ENCODE results near the gene ATXN1L. TPM values are rescaled to one million over a fixed set of nuclear protein-coding genes. Genes with fewer than 3 reads are reported as not detected.
"Not testable (repeated sequence)": the region's sequence is repeated elsewhere in the genome, so short reads cannot be mapped to it uniquely, and the experiment has no call there.

The ATXN1L gene
- total RNA-seq, 2 donors from 2014 or later: 16.8 to 21.4 TPM

DNA sequence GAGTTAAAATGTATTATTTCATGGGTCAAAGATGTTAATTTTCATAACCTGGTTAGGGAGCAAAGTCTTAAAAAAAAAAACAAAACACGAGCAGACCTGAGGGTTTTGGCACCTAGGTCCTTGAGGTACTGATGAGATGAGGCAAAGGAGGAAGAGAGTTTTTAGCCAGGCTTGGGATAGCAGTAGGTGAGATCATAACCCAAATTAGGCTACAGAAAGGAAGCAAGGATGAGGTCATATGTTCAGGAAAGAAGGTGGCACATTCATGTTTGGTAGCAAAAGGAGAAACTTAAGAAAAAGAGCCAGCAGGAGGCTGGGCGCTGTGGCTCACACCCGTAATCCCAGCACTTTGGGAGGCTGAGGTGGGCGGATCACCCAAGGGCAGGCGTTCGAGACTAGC lies 2.8 kb downstream of the ATXN1L start:
- DNase-seq: no peak
- intact Hi-C loops (cut with DNase I): loop anchor here in 1 of 2 donors (5.0 kb wide), 1 partner anchor 41 kb away; the partner anchor contains the start of gene AP1G1
- no peak for ATAC-seq

DNA sequence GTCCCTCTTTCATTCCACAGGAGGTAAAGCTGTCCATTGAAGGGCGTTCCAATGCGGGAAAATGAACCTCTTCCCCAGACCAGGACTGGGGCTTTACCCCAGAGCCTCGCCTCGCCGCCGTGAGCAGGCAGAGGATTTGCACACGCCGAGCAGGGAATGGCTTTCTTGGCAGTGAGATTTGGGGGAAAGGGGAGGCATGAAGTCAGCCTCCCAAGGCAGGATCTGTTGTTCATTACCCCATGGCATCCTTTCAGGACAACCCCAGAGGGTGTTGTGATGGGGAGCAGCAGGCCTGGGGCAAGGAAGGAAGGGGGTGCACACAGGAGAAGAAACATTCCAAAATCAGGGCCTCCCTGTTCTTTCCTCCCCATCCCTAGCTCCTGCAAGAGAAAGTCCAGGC lies 6.0 kb downstream of the ATXN1L start:
- DNase-seq (no peak), ATAC-seq (peak in 1 of 2 donors; percentile 56)
- intact Hi-C loops (cut with DNase I): no loop called here

DNA sequence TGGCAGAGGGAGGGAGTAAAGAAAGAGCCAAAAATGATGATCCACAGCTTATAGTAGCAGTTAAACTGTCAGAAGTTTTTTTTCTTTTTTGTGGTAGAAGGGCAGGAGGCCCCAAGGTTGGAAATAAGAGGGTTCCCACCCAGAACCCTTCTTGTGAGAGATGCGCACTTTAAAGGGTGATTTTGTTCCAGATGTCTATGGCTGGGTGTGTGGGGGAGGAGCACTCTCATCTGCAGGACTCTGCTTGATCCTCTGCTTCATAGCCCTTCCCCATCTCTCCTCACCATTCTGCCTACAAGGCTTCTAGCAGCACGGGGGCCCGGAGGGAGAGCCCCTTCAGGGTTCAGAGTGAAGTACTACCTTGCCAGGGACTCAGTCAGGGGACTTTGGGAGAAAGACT lies 6.4 kb downstream of the ATXN1L start:
- DNase-seq: no peak
- intact Hi-C loops (cut with DNase I): no loop called here
- no peak for ATAC-seq

DNA sequence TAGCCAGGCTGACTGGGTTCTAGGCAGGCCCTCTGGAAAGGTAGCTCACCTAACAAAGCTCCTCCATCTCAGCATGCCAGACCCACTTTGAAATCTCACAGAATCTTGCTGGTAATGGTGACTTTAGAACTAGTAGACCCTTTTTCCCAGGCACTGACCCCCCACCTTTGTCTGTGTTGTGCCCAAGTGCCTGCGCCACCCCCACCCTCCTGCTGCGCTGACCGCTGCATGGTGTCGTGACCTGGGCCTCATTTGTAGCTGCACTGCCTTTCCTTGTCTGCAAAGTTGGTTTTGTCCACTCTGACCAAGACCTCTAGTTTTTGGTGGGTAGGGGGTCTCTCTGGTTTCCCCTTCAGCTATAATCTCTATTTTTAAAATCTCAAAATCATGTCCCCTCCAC lies 6.8 kb downstream of the ATXN1L start:
- DNase-seq (no peak), ATAC-seq (no peak)
- intact Hi-C loops (cut with DNase I): no loop called here

DNA sequence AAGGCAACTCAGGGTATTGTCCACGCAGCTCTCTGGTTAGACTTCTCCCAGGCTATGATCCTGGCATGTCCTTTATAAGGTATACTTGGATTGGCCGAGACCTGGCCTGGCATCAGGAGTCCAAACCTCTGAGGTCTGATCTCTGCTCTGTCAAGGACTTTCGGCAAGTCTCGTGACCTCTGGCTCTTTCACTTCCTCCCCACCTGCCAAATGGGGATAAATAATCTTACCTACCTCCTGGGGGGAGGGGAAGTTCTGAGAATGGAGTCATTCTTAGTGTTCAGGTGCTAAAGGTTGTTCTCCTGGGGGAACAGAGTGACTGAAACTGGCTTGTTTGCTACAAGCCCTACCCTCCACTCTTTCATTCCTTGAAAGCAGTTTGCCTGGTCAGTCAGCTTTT lies 7.6 kb downstream of the ATXN1L start:
- intact Hi-C loops (cut with DNase I): no loop called here
- no peak for DNase-seq
- ATAC-seq: no peak

DNA sequence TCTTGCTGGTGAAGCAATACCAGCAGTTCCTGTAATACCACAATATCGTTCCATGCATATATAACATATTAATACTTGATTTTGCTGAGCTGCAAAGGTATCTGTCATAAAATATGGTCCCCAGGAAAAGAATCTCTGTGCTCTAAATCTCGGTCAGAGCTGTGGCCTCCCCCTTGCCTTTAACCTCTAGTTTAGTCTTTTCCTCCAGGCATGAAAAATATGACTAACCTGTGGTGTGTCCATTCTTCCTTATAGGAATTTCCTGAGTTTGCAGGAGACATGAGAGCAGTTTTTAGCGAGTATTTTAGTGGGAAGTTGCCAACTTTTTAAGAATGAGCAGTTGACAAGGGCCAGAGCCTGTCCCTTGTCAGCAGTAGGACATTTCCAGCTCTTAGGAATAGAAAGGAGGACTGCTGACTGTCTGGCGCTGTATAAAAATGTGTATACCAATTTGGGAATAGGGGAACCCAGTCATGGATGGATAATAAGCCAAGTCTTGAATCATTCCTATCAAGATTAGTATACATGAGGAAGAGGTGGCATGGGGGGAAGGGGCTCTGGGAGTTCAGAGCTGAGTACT lies 8.7 kb downstream of the ATXN1L start:
- DNase-seq: no peak
- ATAC-seq: peak in 1 of 2 donors; percentile 7
- intact Hi-C loops (cut with DNase I): no loop called here

DNA sequence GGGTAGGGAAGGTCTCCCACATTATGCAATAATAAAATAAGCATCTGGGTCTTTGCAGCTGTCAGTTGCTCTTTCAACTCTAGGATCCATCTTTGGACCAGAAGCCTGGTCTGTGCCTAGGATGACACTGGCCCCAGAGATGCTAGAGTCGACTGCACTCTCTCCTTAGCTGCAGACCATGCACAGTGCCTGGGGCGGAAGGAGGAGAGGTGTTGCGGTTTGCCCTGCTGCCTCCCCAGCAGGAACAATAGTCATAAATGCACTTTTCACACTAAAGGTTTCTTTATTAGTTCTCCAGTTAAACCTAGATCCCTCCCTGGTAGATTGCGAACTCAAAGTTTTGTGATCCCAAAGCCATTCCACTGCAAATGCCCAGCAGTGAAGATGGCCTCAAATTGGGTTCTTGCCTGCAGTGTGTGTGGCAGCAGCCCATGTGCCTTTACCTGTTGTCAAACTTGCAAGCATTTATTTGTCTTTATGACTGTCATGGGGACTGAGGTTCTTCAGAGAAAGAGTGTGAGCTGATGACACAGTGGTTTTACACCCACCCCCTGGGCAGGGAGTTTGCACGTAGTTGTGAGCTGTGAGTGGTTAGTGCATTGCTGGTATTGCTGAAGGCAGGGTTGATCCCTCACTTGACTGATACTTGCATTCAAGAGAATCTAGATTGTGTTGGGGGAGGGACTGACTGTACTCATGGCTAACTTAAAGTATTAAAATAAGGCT lies 10.3 kb downstream of the ATXN1L start:
- DNase-seq (no peak), ATAC-seq (peak in 1 of 2 donors; percentile 11)
- intact Hi-C loops (cut with DNase I): no loop called here

DNA sequence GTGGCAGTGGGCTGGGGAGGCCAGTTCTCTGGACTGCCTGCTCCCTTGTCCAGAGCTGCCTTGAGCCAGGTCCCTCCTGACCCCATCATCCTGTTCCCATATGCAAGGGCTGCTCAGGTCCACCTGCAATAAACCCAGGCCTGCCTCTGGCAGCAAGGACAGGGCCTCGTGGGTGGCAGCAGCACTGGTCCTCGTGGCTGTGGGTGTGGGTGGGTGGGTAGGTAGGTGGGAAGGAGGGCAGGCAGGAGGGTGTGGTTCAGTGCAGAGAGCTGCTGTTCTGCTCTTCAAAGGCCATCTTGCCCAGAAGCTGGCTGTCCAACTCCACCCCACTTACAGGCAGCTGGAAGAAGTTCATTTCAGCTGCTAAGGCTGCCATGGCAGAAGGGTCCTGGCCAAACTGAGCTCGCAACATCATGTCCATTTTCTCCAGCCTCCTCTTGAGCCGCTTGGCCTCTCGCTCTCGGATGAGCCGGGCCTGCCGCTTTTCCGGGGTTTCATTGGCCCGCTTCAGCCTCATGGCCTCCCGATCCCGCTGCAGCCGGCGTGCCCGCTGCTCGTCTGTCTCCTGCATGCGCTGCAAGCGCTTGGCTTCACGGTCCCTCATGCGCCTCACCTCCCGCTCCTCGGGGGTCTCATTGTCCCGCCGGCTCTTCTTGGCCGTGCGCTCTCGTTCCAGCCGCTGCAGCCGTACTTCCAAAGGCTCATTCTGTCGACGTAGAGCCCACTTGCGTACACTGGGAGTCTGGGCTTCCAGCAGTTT lies 14.2 kb downstream of the ATXN1L start:
- ATAC-seq: no peak
- DNase-seq: no peak
- intact Hi-C loops (cut with DNase I): no loop called here

DNA sequence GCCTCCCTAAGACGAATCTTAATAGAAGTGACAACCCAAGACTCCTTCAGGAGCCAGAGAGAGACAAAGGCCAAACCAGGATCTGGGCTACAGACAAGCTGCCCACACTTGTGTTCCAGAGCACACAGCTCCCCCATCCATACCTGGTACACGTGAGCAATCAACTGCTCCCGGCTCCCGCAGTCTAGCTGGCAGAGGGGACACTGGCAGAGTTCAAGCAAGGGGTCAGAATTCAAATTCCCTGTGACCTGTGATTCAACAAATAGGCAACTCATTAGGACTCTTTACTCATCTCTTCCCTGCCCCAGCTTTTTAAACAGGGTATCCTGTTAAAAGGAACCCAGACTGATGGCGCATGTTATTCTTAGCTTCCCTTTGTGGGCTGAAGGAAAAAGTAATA lies 18.2 kb downstream of the ATXN1L start:
- intact Hi-C loops (cut with DNase I): no loop called here
- ATAC-seq: no peak
- DNase-seq: no peak

DNA sequence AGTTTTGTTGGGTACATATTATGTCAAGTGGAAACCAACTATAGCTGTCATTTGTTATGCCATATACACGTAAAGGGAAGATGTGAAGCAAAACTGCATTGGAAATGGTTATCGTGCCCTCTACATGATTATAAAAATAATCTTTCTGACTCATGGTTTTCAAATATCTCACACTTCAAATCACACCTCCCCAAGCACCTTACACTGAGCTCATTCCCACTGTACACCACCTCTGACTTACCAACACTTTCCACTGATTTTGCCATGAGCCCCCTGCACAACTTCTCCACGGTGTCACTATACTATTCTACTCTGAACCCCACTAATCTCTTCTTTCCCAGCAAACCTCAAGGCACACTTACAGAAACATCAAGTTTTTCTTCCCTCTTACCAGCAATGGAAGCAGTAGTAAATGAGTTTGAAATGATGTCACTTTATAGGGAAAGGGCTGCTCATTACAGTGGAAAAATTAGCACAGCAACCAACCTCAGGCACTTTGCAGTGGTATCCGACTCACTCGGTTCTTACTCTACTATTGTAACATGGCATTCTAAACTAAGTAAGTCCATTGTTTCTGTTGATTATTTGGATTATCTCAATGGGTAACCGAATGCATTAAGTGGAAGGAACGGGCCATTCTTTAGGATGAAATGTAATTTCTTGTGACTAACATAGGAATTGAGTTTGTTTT lies 19.5 kb downstream of the ATXN1L start:
- no peak for DNase-seq
- intact Hi-C loops (cut with DNase I): no loop called here
- peak; percentile 47 to 64 for ATAC-seq

DNA sequence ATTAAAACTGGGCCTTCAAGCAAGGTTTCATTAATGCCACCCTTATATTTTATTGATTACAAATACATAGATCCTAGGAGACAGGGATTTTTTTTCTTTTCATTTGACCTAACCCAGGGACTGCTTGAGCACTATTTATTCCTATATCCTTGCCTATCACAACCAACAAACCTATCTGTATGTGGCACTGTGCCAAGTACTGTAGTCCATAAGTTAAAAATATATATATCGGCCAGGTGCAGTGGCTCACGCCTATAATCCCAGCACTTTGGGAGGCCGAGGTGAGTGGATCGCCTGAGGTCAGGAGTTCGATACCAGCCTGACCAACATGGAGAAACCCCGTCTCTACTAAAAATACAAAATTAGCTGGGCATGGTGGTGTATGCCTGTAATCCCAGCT lies 21.4 kb downstream of the ATXN1L start:
- ATAC-seq; intact Hi-C loops (cut with DNase I); DNase-seq: not testable (repeated sequence)

DNA sequence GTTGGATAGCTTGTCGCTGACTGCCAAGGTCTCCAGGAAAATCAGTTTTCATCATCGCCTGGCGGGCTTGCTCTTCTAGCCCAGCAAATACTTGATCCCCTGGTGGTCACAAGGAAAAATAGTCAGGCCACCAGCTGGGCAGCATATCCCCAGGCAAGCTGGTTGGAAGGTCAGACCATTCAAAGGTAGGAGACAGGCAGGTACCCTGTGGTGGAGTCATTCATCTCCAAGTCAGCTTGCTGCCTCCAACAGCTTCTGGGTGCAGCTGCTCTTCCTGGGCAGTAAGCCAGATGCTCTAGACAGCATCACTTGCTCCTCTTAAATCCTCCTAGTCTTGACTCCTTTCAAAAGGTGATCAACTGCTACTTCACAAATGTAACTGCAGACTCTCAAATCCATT lies 22.2 kb downstream of the ATXN1L start:
- intact Hi-C loops (cut with DNase I): no loop called here

DNA sequence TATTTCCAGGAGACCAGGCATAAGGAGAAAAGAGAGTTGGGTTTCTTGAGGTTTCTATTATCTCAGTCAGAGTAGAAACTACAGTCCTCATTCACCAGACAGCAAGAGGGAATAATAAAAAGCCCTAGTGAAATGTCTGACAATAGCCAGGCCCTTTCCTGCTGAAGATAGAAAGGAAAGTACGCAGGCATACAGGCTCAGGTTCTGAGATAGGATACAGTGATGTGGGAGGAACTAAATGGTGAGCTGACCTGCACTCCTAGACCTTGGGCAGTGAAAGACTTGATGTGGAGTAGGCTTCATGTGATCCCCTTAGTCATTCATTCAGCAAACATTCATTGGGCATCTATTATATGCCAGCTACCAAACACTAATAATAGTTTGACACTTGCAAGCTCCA lies 23.3 kb downstream of the ATXN1L start:
- ATAC-seq (no peak), DNase-seq (no peak)
- intact Hi-C loops (cut with DNase I): no loop called here

More for the DNA sequence above, 22.2 kb downstream of the ATXN1L start:
- ATAC-seq: no peak
- DNase-seq: no peak

DNA sequence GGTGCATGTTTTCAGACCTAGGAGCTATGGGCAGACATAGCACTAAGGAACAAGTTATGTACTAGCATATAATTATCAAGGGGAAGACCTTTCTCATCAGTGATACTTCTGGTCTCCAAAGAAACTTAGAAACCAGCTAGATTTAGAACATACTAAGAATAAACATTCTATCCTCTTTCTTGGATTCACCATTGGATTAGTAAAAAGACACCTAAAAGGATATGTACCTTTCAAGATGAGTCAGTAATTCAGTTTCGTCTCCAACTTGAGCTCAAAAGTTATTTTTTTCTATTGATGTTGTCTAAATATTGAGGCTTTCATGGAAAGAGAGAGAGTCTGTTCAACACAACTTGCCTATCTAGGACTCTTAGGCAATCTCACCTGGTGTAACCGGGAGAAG lies 25.0 kb downstream of the ATXN1L start:
- no peak for DNase-seq
- ATAC-seq: no peak
- intact Hi-C loops (cut with DNase I): no loop called here

DNA sequence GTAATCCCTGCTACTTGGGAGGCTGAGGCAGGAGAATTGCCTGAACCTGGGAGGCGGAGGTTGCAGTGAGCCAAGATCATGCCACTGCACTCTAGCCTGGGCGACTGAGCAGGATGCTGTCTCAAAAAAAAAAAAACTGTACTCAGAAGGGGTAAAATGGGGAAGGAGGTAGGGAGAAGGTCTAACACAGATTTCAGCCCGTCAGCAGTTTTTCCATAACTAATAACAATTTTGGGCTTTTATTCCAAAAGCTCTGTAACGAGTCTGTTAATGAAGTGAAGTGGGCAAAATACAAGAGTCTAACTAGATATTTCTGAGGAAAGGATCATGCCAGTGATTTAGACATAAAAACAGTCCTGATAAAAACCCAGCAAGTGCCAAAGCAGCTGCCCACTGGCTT lies 27.4 kb downstream of the ATXN1L start:
- DNase-seq (no peak), ATAC-seq (no peak)
- intact Hi-C loops (cut with DNase I): no loop called here

DNA sequence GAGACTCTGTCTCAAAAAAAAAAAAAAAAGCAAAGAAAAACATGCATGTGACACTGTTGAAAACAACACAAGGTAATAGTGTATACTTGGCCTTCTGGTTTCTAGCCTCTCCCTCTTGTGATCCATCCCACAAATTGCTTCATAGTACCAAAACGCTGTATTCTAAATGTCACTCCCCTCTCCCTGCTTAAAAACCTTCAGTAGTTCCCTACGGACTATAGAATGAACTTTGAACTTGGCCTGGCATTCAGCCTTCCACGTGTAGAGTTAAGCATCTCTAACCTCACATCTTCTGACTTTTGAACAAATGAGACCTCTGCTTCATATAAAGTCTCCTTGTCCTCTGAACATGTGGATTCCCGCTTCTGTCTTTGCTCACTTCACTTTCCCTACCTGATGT lies 33.1 kb downstream of the ATXN1L start:
- ATAC-seq: no peak
- intact Hi-C loops (cut with DNase I): no loop called here

DNA sequence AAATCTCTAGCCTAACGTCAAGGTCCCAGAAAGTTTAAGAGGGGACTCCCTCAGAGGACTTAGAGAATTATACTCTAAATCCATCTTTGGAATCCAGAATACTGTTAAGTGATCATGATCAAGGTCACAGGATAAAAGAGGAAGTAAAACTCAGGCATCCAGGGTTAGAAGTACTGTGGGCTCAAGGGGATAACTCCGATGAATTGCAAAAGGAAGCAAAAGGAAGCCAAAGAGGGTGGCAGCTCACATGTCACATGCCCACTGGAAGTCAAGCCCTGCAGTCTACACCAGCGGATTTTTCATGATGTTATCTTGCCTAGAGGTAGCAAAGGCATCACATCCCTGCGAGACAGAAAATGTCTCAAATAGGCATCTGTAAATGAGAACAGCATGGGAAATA lies 34.4 kb downstream of the ATXN1L start:
- intact Hi-C loops (cut with DNase I): loop anchor here in 1 of 2 donors (5.0 kb wide), 2 partner anchors 73 to 82 kb away; partner anchors contain the start of gene AP1G1
- no peak for ATAC-seq
- DNase-seq: no peak

More for the DNA sequence above, 33.1 kb downstream of the ATXN1L start:
- DNase-seq: no peak

DNA sequence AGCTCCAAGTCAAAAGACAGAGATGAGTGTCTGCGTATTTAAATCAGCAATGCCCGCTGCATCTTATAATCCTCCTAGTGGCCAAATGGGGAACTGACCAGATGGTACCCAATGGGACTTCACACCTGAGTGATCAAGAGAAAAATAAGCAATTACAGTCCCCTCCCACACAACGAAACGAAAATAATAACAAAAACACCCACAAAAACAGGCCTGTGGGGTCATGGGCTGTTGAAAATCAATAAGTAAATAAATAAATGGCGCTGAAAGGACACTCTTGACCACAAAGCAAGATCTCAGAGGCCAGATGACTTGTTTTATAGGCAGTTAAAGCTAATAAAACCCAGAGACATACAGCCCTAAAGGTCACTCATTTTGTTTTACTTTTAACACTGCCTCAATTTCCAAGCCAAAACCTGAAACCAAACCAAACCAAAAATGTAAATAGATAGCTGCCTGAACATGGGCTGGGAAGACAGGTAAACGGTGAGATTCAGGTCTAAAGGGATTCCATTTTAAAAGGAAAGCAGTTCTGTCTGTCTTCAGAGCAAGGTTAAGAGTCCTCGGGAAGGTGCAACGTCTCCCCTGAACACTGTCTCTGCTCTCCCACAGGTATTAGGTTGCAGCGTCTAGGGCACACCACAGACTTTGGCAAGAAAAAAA lies 36.9 kb downstream of the ATXN1L start:
- no peak for DNase-seq
- intact Hi-C loops (cut with DNase I): loop anchor here in 1 of 2 donors (5.0 kb wide), 2 partner anchors 75 to 80 kb away; partner anchors contain the start of gene AP1G1
- ATAC-seq: peak; percentile 34 to 37

All from left cardiac atrium (tissue), 4 donors.